Lung (tissue), 12 donors: ENCODE data around the gene CAMKMT. TPM values are rescaled to one million over a fixed set of nuclear protein-coding genes. Genes with fewer than 3 reads are reported as not detected.

Experiments
- ATAC-seq: fragments of 200-7000 bp; cut with Tn5 transposase; one replicate; pipeline ENCODE4 v1.9.1; 2020; ENCODE audit warnings: moderate number of reproducible peaks; ENCODE audit not compliant: insufficient read depth, low FRiP score
- DNase-seq, 3 donors: peaks; one replicate each; pipeline ENCODE4 v3.0.0-alpha.2; 2013 to 2017
- H3K27ac ChIP-seq, 2 donors: one replicate each; pipeline ENCODE4 v1.5.1; 2013; ENCODE audit warnings: mild to moderate bottlenecking in 2 of 2, moderate library complexity in 2 of 2, control low read depth in 1 of 2, inconsistent platforms in 1 of 2, low read depth in 1 of 2, low read length in 1 of 2
- H3K27me3 ChIP-seq, 3 donors: one replicate each; pipeline ENCODE4 v1.5.1; 2013; ENCODE audit warnings: low read length in 2 of 3; ENCODE audit not compliant: control insufficient read depth in 3 of 3, insufficient read depth in 3 of 3
- H3K36me3 ChIP-seq, 4 donors: one replicate each; pipeline ENCODE4 v1.5.1; 2013; ENCODE audit warnings: low read length in 4 of 4, mild to moderate bottlenecking in 1 of 4, moderate library complexity in 1 of 4; ENCODE audit not compliant: control insufficient read depth in 4 of 4, insufficient read depth in 4 of 4
- H3K4me1 ChIP-seq, 5 donors: one replicate each; pipeline ENCODE4 v1.5.1; 2013; ENCODE audit warnings: low read length in 5 of 5, mild to moderate bottlenecking in 2 of 5, moderate library complexity in 1 of 5; ENCODE audit not compliant: control insufficient read depth in 5 of 5, insufficient read depth in 5 of 5
- H3K4me3 ChIP-seq: one replicate; pipeline ENCODE4 v1.5.1; 2013; ENCODE audit warnings: mild to moderate bottlenecking, control low read depth, moderate library complexity
- H3K9ac ChIP-seq, 2 donors: one replicate each; pipeline ENCODE4 v1.5.1; 2013; ENCODE audit warnings: low read length in 2 of 2, control low read depth in 1 of 2; ENCODE audit not compliant: insufficient read depth in 1 of 2
- H3K9me3 ChIP-seq, 4 donors: one replicate each; pipeline ENCODE4 v1.5.1; 2013; ENCODE audit warnings: low read length in 3 of 4, mild to moderate bottlenecking in 1 of 4, moderate library complexity in 1 of 4; ENCODE audit not compliant: control insufficient read depth in 4 of 4, insufficient read depth in 3 of 4
- CTCF ChIP-seq: IDR thresholded peaks from 2 replicates; pipeline ENCODE4 v1.5.1; 2012; ENCODE audit warnings: mild to moderate bottlenecking; ENCODE audit errors: control extremely low read depth, extremely low read depth
- WGBS, 2 donors: extraction: QIAGEN DNeasy Blood & Tissue Kit; methylation state at CpG; one replicate each; pipeline ENCODE4 v1.1.7; 2013; 5-methylcytosine and 5-hydroxymethylcytosine counted together
- polyA plus RNA-seq, 2 donors: library from polyadenylated mRNA; stranded (reverse); fragments of 200-250 nt; gene quantifications; one replicate each; pipeline ENCODE4 v1.2.1, GENCODE V29; 2013
- total RNA-seq, 2 donors: library from RNA; depleted of rRNA in 1 of 2; stranded (reverse); fragments of >200 nt in 1 of 2; gene quantifications; one replicate each; pipeline ENCODE4 v1.2.1, GENCODE V29; 2014 to 2021
- donor health status: control.
- donor health status: control.
- donor health status: Bipolar disorder and iron deficiency.
- donor health status: healthy.
- donor health status: DM: yes; HTN: yes; CAD: no.

Gene CAMKMT
- total and polyA plus RNA-seq, 4 donors = 3.6 to 19.7 (median 8.4) TPM

GRCh38 chr2:44358503-44358902, 3.2 kb upstream of the CAMKMT start:
- 41 to 55% methylated on average over 3 of the region's 3 CpGs for WGBS, 2 donors
- Histone ChIP-seq H3K4me3 (no peak overlapping the region), H3K27me3 (no peaks in the 10 kb centered on the region), H3K27ac (no peak overlapping the region), H3K9ac (no peak overlapping the region), H3K9me3 (no peaks in the 10 kb centered on the region), H3K4me1 (peaks cover 0 to 19% (median 2%) of the 10 kb centered on the region in 5 donors), H3K36me3 (no peaks in the 10 kb centered on the region)
- ATAC-seq (no peak), DNase-seq (peak in 2 of 3 donors; percentile 1 to 31)
- no peak for TF ChIP-seq CTCF

GRCh38 chr2:44360749-44361329, 908 bp upstream of the CAMKMT start:
- no peaks in the 10 kb centered on the region for H3K36me3 ChIP-seq
- ATAC-seq = peak; percentile 3
- H3K27me3 ChIP-seq = no peaks in the 10 kb centered on the region
- DNase-seq = peak in 1 of 3 donors; percentile 66
- H3K27ac ChIP-seq = peak overlapping the region; percentile 92 to 100
- H3K4me1 ChIP-seq = peaks cover 0 to 19% (median 0%) of the 10 kb centered on the region in 5 donors
- H3K9me3 ChIP-seq = no peaks in the 10 kb centered on the region
- WGBS, 2 donors = 3 to 5% methylated on average over 19 of the region's 19 CpGs
- TF ChIP-seq CTCF = no peak
- H3K4me3 ChIP-seq = peak overlapping the region; percentile 87
- H3K9ac ChIP-seq = peak overlapping the region; percentile 88 to 90

GRCh38 chr2:44362207-44363015, 664 bp downstream of the CAMKMT start:
- ATAC-seq (peak; percentile 17), DNase-seq (peak; percentile 50 to 74 (median 57))
- Histone ChIP-seq H3K36me3 (no peaks in the 10 kb centered on the region), H3K9me3 (no peaks in the 10 kb centered on the region), H3K4me1 (peaks cover 0 to 19% (median 0%) of the 10 kb centered on the region in 5 donors), H3K27ac (peak overlapping the region; percentile 67 to 100), H3K27me3 (no peaks in the 10 kb centered on the region), H3K9ac (peak overlapping the region; percentile 60 to 61), H3K4me3 (peak overlapping the region; percentile 87)
- no peak for TF ChIP-seq CTCF
- 1% methylated on average over 32 of the region's 32 CpGs for WGBS, 2 donors
